Dendritic cell treated with granulocyte-macrophage colony-stimulating factor and Interleukin-4, amounts not matched to agents 40 ng/mL and 50 ng/mL, for 4 days (primary cell): ENCODE results near the gene TMEM126B.
"Not testable (repeated sequence)": the region's sequence is repeated elsewhere in the genome, so short reads cannot be mapped to it uniquely, and the experiment has no call there.

Experiments used
- H3K27ac Mint-ChIP-seq: one replicate; pipeline ENCODE4 v1.8.0; 2022; ENCODE audit warnings: mild to moderate bottlenecking, mixed read lengths
- H3K27me3 Mint-ChIP-seq: one replicate; pipeline ENCODE4 v1.8.0; 2022; ENCODE audit warnings: mild to moderate bottlenecking, mixed read lengths
- H3K36me3 Mint-ChIP-seq: one replicate; pipeline ENCODE4 v1.8.0; 2022; ENCODE audit warnings: low read depth, mixed read lengths
- H3K4me1 Mint-ChIP-seq: one replicate; pipeline ENCODE4 v1.8.0; 2022; ENCODE audit warnings: low read depth, mixed read lengths
- H3K4me3 Mint-ChIP-seq: one replicate; pipeline ENCODE4 v1.8.0; 2022; ENCODE audit warnings: mild to moderate bottlenecking, moderate library complexity, mixed read lengths
- H3K9me3 Mint-ChIP-seq: one replicate; pipeline ENCODE4 v1.8.0; 2022; ENCODE audit warnings: mixed read lengths
- intact Hi-C: fragments of 100-400 bp; cut with micrococcal nuclease; formaldehyde crosslinking; loops from one replicate; pipeline ENCODE4 v1.15.0; 2022

The TMEM126B gene

GRCh38 chr11:85661972-85662664, 33.7 kb downstream of the TMEM126B start:
- no peaks in the 10 kb centered on the region for H3K27me3 Mint-ChIP-seq
- H3K27ac Mint-ChIP-seq: no peak overlapping the region
- peaks cover 62% of the 10 kb centered on the region for H3K36me3 Mint-ChIP-seq
- H3K4me3 Mint-ChIP-seq: no peak overlapping the region
- H3K4me1 Mint-ChIP-seq: peaks cover 37% of the 10 kb centered on the region
- no peaks in the 10 kb centered on the region for H3K9me3 Mint-ChIP-seq
- intact Hi-C loops: loop anchor here (10.0 kb wide), 1 partner anchor 583 kb away; the partner anchor contains the start of gene EED

- Mint-ChIP-seq H3K4me1 (peaks cover 37% of the 10 kb centered on the region), H3K9me3 (no peaks in the 10 kb centered on the region), H3K27me3 (no peaks in the 10 kb centered on the region), H3K27ac (peak overlapping the region; percentile 93), H3K36me3 (peaks cover 56% of the 10 kb centered on the region), H3K4me3 (peak overlapping the region; percentile 99)
- intact Hi-C loops: loop anchor here (10.0 kb wide), 1 partner anchor 582 kb away; the partner anchor contains the start of gene EED
These were observed 34.8 kb downstream of the TMEM126B start for GRCh38 chr11:85663080-85663752.

DNA sequence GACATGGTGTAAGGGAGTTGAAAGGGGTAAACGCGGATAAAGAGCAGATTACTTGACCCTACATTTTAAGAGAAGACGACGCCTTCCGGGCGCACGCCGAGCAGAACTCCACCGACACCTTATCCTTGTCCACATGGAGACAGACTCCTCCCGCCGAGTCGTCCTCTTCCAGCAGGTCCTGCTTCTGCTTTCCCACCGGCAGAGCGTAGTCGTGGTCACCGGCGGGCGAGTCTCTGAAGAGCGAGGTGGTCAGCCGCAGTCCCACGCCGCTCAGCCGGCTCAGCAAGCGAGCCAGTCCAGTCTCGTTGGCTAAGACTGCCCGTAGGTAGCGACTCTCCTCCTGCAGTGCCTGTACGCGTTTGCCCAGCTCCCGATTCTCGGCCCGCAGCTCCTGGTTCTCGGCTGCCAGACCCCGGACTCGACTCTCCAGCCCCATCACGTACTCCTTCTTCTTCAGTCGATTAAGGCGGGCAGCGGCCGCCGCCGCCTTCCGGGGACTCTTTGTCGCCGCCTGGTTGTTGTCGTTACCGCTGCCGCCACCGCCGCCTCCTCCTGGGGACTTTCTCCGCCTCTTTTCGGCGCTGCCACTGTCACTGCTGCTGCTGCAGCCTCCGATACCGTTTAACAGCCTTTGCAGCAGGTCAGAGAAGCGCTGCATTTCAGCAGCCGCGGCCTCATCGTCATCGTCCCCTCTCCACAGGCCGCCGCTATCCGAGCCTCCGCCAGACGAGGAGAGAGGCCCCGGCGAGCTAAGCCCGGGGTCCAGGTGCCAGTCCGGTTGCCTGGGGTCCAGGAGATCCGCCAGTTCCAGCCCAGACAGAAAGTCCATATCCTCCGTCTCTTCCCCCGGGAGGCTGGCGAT, 35.6 kb downstream of the TMEM126B start:
- H3K9me3 Mint-ChIP-seq: no peaks in the 10 kb centered on the region
- H3K27me3 Mint-ChIP-seq: no peaks in the 10 kb centered on the region
- H3K4me1 Mint-ChIP-seq: peaks cover 37% of the 10 kb centered on the region
- H3K4me3 Mint-ChIP-seq: peak overlapping the region; percentile 99
- H3K27ac Mint-ChIP-seq: peak overlapping the region; percentile 93
- peaks cover 48% of the 10 kb centered on the region for H3K36me3 Mint-ChIP-seq
- intact Hi-C loops: loop anchor here (1.0 to 10.0 kb wide), 4 partner anchors 16 to 639 kb away; partner anchors contain the start of genes EED, HIKESHI and TMEM126B

GRCh38 chr11:85664615-85665481, 36.5 kb downstream of the TMEM126B start, which contains the start of gene CREBZF:
TSS of gene CREBZF (minus strand) at chr11:85665129. CDS start at chr11:85664875, 254 bp downstream.
- peak within 1 kb of the TSS; percentile 93 for H3K27ac Mint-ChIP-seq
- H3K36me3 Mint-ChIP-seq: peaks cover 40% of the 10 kb centered on the region
- peaks cover 33% of the 10 kb centered on the region for H3K4me1 Mint-ChIP-seq
- no peaks in the 10 kb centered on the region for H3K9me3 Mint-ChIP-seq
- H3K4me3 Mint-ChIP-seq: peak within 1 kb of the TSS; percentile 99
- no peaks in the 10 kb centered on the region for H3K27me3 Mint-ChIP-seq
- intact Hi-C loops: loop anchor here (1.0 to 10.0 kb wide), 4 partner anchors 17 to 638 kb away; partner anchors contain the start of genes EED, HIKESHI and TMEM126B

- peaks cover 31% of the 10 kb centered on the region for H3K36me3 Mint-ChIP-seq
- H3K4me1 Mint-ChIP-seq: peaks cover 24% of the 10 kb centered on the region
- intact Hi-C loops: loop anchor here (2.0 to 10.0 kb wide), 2 partner anchors 579 to 637 kb away; partner anchors contain the start of genes EED and HIKESHI
- H3K4me3 Mint-ChIP-seq: no peak overlapping the region
- H3K27me3 Mint-ChIP-seq: no peaks in the 10 kb centered on the region
- H3K27ac Mint-ChIP-seq: peak overlapping the region; percentile 93
- no peaks in the 10 kb centered on the region for H3K9me3 Mint-ChIP-seq
These were observed 37.3 kb downstream of the TMEM126B start for GRCh38 chr11:85665733-85666132.

DNA sequence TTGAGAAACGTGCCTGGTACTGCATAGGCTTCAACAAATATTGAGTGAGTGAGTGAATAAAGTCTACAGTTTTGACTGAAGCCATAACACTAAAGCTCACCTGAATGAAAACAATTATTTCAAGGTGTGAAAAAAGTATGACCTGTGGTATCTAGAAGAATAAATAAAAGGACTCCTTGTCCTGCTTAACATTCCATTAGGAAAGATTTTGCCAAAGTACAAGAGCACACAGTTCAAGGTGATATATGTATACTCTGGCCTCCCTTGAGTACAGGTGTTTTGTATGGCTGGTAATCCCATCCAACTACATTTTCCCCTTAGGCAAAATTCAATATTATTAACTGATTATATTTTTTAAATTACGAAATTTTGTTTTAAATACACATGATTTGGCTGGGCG, 38.3 kb downstream of the TMEM126B start:
- intact Hi-C loops: loop anchor here (10.0 kb wide), 1 partner anchor 578 kb away; the partner anchor contains the start of gene EED
- Mint-ChIP-seq H3K27ac (no peak overlapping the region), H3K36me3 (peaks cover 22% of the 10 kb centered on the region), H3K9me3 (no peaks in the 10 kb centered on the region), H3K4me3 (no peak overlapping the region), H3K4me1 (peaks cover 16% of the 10 kb centered on the region), H3K27me3 (no peaks in the 10 kb centered on the region)

- intact Hi-C loops: loop anchor here (10.0 kb wide), 1 partner anchor 577 kb away; the partner anchor contains the start of gene EED
- H3K27ac Mint-ChIP-seq: no peak overlapping the region
- no peaks in the 10 kb centered on the region for H3K27me3 Mint-ChIP-seq
- H3K9me3 Mint-ChIP-seq: no peaks in the 10 kb centered on the region
- H3K36me3 Mint-ChIP-seq: peaks cover 17% of the 10 kb centered on the region
- no peak overlapping the region for H3K4me3 Mint-ChIP-seq
- H3K4me1 Mint-ChIP-seq: peaks cover 12% of the 10 kb centered on the region
These were observed 39.8 kb downstream of the TMEM126B start for GRCh38 chr11:85668157-85668556.

DNA sequence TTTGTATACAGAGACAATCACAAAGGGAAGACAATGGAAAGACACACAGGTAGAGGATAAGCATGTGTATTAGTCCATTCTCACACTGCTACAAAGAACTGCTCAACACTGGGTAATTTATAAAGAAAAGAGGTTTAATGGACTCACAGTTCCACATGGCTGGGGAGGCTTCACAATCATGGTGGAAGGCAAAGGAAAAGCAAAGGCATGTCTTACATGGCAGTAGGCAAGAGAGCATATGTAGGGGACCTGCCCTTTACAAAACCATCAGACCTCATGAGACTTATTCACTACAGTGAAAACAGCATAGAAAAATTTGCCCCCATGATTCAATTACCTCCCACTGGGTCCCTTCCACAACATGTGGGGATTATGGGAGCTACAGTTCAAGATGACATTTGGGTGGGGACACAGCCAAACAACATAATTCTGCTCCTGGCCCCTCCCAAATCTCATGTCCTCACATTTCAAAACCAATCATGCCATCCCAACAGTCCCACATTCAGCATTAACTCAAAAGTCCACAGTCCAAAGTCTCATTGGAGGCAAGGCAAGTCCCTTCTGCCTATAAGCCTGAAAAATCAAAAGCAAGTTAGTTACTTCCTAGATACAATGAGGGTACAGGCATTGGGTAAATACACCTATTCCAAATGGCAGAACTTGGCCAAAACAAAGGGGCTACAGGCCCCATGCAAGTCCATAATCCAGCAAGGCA, 42.7 kb downstream of the TMEM126B start:
- H3K36me3 Mint-ChIP-seq, intact Hi-C loops, H3K4me1 Mint-ChIP-seq, H3K27ac Mint-ChIP-seq, H3K4me3 Mint-ChIP-seq, H3K9me3 Mint-ChIP-seq, H3K27me3 Mint-ChIP-seq: not testable (repeated sequence)

DNA sequence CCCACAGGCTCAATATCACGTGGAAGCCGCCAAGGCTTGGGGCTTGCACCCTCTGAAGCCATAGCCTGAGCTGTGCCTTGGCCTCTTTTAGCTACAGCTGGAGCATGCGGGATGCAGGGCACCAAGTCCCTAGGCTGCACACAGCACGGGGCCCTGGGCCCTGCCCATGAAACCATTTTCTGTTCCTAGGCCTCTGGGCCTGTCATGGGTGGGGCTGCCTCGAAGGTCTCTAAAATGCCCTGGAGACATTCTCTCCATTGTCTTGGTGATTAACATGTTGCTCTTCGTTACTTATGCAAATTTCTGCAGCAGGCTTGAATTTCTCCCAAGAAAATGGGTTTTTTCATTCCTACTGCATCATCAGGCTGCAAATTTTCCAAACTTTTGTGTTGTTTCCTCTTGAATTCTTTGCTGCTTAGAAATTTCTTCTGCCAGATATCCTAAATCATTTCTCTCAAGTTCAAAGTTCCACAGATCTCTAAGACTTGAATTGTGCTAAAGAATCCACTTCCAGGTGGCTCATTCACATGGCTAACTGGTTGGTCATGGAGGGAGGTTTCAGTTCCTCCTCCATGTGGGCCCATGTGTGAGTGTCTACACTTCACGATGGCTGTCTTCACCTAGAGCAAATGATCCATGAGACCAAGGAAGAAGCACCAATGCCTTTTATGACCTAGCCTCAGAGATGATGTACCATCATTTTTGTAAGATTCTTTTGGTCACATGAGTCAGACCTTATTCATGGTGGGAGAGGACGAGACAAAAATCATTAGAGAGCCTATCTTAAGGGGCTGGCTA, 43.9 kb downstream of the TMEM126B start:
- H3K4me3 Mint-ChIP-seq: no peak overlapping the region
- intact Hi-C loops: no loop called here
- no peaks in the 10 kb centered on the region for H3K4me1 Mint-ChIP-seq
- no peaks in the 10 kb centered on the region for H3K27me3 Mint-ChIP-seq
- no peaks in the 10 kb centered on the region for H3K9me3 Mint-ChIP-seq
- H3K36me3 Mint-ChIP-seq: no peaks in the 10 kb centered on the region
- H3K27ac Mint-ChIP-seq: no peak overlapping the region

DNA sequence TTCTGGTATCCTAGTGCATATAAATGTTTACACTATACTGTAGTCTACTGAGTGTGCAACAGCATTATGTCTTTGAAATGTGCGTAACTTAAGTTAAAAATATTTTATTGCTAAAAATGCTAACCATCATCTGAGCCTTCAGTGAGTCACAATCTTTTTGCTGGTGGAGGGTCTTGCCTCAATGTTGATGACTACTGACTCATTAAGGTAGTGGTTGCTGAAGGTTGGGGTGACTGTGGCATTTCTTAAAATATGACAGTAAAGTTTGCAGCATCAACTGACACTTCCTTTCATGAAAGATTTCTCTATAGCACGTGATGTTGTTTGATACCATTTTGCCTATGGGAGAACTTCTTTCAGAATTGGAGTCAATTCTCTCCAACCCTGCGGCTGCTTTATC, 45.0 kb downstream of the TMEM126B start:
- no peak overlapping the region for H3K4me3 Mint-ChIP-seq
- H3K36me3 Mint-ChIP-seq: no peaks in the 10 kb centered on the region
- no peaks in the 10 kb centered on the region for H3K4me1 Mint-ChIP-seq
- intact Hi-C loops: no loop called here
- no peak overlapping the region for H3K27ac Mint-ChIP-seq
- H3K27me3 Mint-ChIP-seq: no peaks in the 10 kb centered on the region
- no peaks in the 10 kb centered on the region for H3K9me3 Mint-ChIP-seq

DNA sequence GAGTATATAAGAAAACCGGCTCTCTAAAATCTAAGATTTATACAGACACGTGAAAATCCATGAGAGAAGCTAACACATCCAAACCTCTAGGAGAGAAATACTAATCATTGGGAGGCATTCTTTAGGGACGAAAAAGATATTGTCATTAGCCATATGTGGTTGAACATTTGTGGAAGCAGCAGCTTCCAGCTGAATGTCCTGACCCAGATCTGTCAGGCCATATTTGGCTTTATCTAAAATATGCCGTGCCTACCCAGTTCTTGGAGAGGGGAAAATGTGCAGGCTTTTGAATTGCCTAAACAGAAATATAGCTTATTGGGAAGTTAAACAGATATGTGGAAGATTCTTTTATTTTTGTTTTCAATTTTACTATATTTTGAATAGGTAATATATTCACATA, 51.2 kb downstream of the TMEM126B start:
- Mint-ChIP-seq H3K4me3 (no peak overlapping the region), H3K27me3 (peaks cover 3% of the 10 kb centered on the region), H3K27ac (no peak overlapping the region), H3K9me3 (no peaks in the 10 kb centered on the region), H3K36me3 (no peaks in the 10 kb centered on the region), H3K4me1 (peaks cover 23% of the 10 kb centered on the region)
- intact Hi-C loops: no loop called here

GRCh38 chr11:85680897-85681296, 52.5 kb downstream of the TMEM126B start:
- H3K9me3 Mint-ChIP-seq: no peaks in the 10 kb centered on the region
- H3K27me3 Mint-ChIP-seq: peaks cover 3% of the 10 kb centered on the region
- H3K27ac Mint-ChIP-seq: no peak overlapping the region
- intact Hi-C loops: no loop called here
- peaks cover 23% of the 10 kb centered on the region for H3K4me1 Mint-ChIP-seq
- H3K4me3 Mint-ChIP-seq: no peak overlapping the region
- H3K36me3 Mint-ChIP-seq: no peaks in the 10 kb centered on the region
